ENCODE data around the gene PCOLCE2.

The PCOLCE2 gene

DNA sequence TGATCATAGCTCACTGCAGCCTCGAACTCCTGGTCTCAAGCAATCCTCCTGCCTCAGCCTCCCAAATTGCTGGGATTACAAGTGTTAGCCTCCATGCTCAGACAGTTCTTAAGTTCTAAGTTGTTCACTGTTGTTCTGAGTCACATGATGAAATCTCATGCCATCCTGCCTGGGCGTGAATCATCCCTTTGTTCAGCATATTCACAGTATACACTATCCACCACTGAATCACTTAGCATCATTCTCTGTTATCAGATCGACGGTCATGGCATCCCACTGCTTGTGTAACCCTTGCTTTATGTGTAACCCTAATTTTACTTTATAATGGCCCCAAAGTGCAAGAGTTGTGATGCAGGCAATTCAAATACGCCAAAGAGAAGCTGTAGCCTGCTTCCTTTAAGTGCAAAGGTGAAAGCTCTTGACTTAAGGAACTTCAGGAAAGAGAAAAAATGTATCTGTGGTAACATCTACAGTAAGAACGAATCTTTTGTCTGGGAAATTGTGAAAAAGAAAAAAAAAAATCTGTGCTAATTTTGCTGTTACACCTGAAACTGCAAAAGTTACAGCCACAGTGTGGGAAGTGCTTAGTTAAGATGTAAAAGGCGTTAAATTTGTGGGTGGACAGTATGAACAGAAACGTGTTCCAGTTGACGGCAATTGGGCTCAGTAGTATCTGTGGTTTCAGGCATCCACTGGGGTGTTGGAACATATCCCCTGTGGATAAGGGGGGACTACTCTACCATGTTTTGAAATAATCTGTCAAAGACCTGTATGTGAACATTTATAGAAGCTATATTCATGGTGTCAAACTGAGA is 80.6 kb downstream of the PCOLCE2 start:
- Histone ChIP-seq H3K9me3 (ENCODE audit: insufficient read depth, low read length, severe bottlenecking) (no peaks in the 10 kb centered on the region), H3K27me3 (ENCODE audit: insufficient read depth, low read length, poor library complexity) (peaks cover 4% of the 10 kb centered on the region), H3K4me1 (ENCODE audit: insufficient read depth, low read length) (no peaks in the 10 kb centered on the region), H2AFZ (ENCODE audit: low read depth, low read length) (no peak overlapping the region), H3K4me3 (ENCODE audit: low read depth in 1 of 2, low read length in 2 of 2) (no peak overlapping the region), H4K20me1 (ENCODE audit: insufficient read depth, low read length) (no peaks in the 10 kb centered on the region), H3K79me2 (ENCODE audit: insufficient read depth, low read length) (no peaks in the 10 kb centered on the region), H3K36me3 (ENCODE audit: insufficient read depth, low read length) (no peaks in the 10 kb centered on the region), H3K4me2 (ENCODE audit: insufficient read depth, low read length) (no peak overlapping the region), H3K27ac (ENCODE audit: low read length) (no peak overlapping the region), H3K9ac (ENCODE audit: low read depth, low read length) (no peak overlapping the region)
- no peak for DNase-seq
- TF ChIP-seq, protein P1, sequence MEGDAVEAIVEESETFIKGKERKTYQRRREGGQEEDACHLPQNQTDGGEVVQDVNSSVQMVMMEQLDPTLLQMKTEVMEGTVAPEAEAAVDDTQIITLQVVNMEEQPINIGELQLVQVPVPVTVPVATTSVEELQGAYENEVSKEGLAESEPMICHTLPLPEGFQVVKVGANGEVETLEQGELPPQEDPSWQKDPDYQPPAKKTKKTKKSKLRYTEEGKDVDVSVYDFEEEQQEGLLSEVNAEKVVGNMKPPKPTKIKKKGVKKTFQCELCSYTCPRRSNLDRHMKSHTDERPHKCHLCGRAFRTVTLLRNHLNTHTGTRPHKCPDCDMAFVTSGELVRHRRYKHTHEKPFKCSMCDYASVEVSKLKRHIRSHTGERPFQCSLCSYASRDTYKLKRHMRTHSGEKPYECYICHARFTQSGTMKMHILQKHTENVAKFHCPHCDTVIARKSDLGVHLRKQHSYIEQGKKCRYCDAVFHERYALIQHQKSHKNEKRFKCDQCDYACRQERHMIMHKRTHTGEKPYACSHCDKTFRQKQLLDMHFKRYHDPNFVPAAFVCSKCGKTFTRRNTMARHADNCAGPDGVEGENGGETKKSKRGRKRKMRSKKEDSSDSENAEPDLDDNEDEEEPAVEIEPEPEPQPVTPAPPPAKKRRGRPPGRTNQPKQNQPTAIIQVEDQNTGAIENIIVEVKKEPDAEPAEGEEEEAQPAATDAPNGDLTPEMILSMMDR (IDR thresholded peaks at IDR 0.05; ENCODE audit: borderline replicate concordance, extremely low read depth, low read length, poor library complexity, severe bottlenecking) = no peak
- no peak for TF ChIP-seq EZH2 (IDR thresholded peaks at IDR 0.05; ENCODE audit: borderline replicate concordance, low read depth, low read length, severe bottlenecking)
- no peak; the same call in 2 of the 3 replicates for ATAC-seq (ENCODE audit: insufficient read depth, low read depth)

DNA sequence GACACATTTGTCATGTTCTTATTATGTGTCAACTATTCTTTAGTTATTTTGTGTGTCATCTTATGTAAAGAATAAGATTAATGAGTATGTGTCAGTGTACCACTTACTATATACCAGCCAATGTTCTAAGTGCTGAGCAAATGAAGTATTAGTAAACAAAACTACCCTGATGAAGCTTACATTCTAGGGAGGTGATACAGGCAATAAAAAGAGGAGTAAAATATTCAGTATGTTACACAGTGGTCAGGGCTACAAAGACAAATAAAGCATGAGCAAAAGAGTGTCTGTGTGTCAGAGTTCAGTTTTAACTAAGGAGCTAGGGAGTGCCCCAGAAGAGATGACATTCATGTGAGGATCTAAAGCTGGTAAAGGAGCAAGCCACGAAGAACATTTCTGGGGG is 86.0 kb downstream of the PCOLCE2 start:
- ATAC-seq (ENCODE audit: insufficient read depth, low read depth) = no peak
- no peaks in the 10 kb centered on the region for H3K36me3 ChIP-seq (ENCODE audit: insufficient read depth, low read length)
- H3K9ac ChIP-seq (ENCODE audit: low read depth, low read length) = no peak overlapping the region
- no peaks in the 10 kb centered on the region for H3K79me2 ChIP-seq (ENCODE audit: insufficient read depth, low read length)
- no peak for TF ChIP-seq EZH2 (IDR thresholded peaks at IDR 0.05; ENCODE audit: borderline replicate concordance, low read depth, low read length, severe bottlenecking)
- TF ChIP-seq, protein P1 (IDR thresholded peaks at IDR 0.05; ENCODE audit: borderline replicate concordance, extremely low read depth, low read length, poor library complexity, severe bottlenecking) = no peak
- H3K4me2 ChIP-seq (ENCODE audit: insufficient read depth, low read length) = no peak overlapping the region
- no peak overlapping the region for H3K4me3 ChIP-seq (ENCODE audit: low read depth in 1 of 2, low read length in 2 of 2)
- no peak for DNase-seq
- no peaks in the 10 kb centered on the region for H3K4me1 ChIP-seq (ENCODE audit: insufficient read depth, low read length)
- no peaks in the 10 kb centered on the region for H4K20me1 ChIP-seq (ENCODE audit: insufficient read depth, low read length)
- no peaks in the 10 kb centered on the region for H3K9me3 ChIP-seq (ENCODE audit: insufficient read depth, low read length, severe bottlenecking)
- H3K27me3 ChIP-seq (ENCODE audit: insufficient read depth, low read length, poor library complexity) = peaks cover 3% of the 10 kb centered on the region
- H2AFZ ChIP-seq (ENCODE audit: low read depth, low read length) = no peak overlapping the region
- H3K27ac ChIP-seq (ENCODE audit: low read length) = no peak overlapping the region

DNA sequence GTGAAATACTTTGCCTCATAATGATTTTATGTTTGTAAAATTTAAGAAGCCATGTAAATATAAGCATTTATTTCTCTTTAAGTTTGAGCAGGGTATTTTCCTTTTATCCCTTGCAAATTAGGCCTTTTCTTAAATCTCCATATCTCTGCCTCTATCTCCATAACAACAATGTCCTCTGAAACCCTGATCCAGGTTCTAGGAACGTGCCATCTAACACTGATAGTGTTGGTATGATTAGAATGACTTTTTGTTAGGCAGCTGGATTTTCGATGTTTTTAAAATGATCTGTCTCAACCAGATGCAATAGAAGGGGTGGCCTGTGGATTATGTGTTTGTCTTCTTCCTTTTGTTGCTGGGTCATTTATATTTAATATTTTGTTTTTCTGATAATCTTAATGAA is 87.1 kb downstream of the PCOLCE2 start:
- DNase-seq (no peak), ATAC-seq (ENCODE audit: insufficient read depth, low read depth) (no peak)

More for the DNA sequence above, 87.1 kb downstream of the PCOLCE2 start:
- Histone ChIP-seq H3K36me3 (ENCODE audit: insufficient read depth, low read length) (no peaks in the 10 kb centered on the region), H3K4me1 (ENCODE audit: insufficient read depth, low read length) (no peaks in the 10 kb centered on the region), H3K4me2 (ENCODE audit: insufficient read depth, low read length) (no peak overlapping the region), H4K20me1 (ENCODE audit: insufficient read depth, low read length) (no peaks in the 10 kb centered on the region), H3K27ac (ENCODE audit: low read length) (no peak overlapping the region), H3K79me2 (ENCODE audit: insufficient read depth, low read length) (no peaks in the 10 kb centered on the region), H3K27me3 (ENCODE audit: insufficient read depth, low read length, poor library complexity) (peaks cover 8% of the 10 kb centered on the region), H2AFZ (ENCODE audit: low read depth, low read length) (no peak overlapping the region), H3K9ac (ENCODE audit: low read depth, low read length) (no peak overlapping the region), H3K4me3 (ENCODE audit: low read depth in 1 of 2, low read length in 2 of 2) (no peak overlapping the region), H3K9me3 (ENCODE audit: insufficient read depth, low read length, severe bottlenecking) (no peaks in the 10 kb centered on the region)
- TF ChIP-seq, protein P1 (IDR thresholded peaks at IDR 0.05; ENCODE audit: borderline replicate concordance, extremely low read depth, low read length, poor library complexity, severe bottlenecking) = no peak
- no peak for TF ChIP-seq EZH2 (IDR thresholded peaks at IDR 0.05; ENCODE audit: borderline replicate concordance, low read depth, low read length, severe bottlenecking)
